Endothelial cell of umbilical vein (primary cell): ENCODE results near the gene PACS1. TPM values are rescaled to one million over a fixed set of nuclear protein-coding genes. Genes with fewer than 3 reads are reported as not detected.

Experiments
- BruUV-seq: library from RNA; stranded (reverse); fragments of 400-500 nt; replicated peaks from 2 replicates; lab custom pipeline; 2021; lab: Mats Ljungman, UMichigan
- CTCF ChIA-PET: fragments of 300-600, 350-600 bp; sonication (Branson Sonifier 250); formaldehyde crosslinking; loops from one replicate; lab custom pipeline; 2021; ENCODE audit warnings: antibody characterized with exemption, inconsistent platforms; lab: Charles Lee
- POLR2A ChIA-PET: fragments of 300-600, 350-600 bp; sonication (Branson Sonifier 250); formaldehyde crosslinking; loops from one replicate; lab custom pipeline; 2021; ENCODE audit warnings: antibody characterized with exemption, inconsistent platforms; lab: Charles Lee
- DNase-seq: peaks from one replicate; pipeline ENCODE4 v3.0.0-alpha.2; 2011; ENCODE audit warnings: low read depth, low spot score
- FAIRE-seq: peaks from 2 replicates; lab custom pipeline; 2011; peaks lifted over from hg19 to GRCh38; lab: Jason Lieb, UNC
- H2AFZ ChIP-seq: 2 replicates; pipeline ENCODE4 v1.6.0; 2012; ENCODE audit warnings: low read depth, low read length, control low read depth, inconsistent platforms
- H3K27ac ChIP-seq: 2 replicates; pipeline ENCODE4 v1.5.1; 2011; ENCODE audit warnings: low read depth, mild to moderate bottlenecking, control low read depth, low read length, moderate library complexity; ENCODE audit not compliant: insufficient read depth
- H3K27me3 ChIP-seq, 2 experiments: 2 replicates each; pipeline versions ENCODE4 v1.6.0 to v1.6.1; 2011; ENCODE audit warnings: low read length in 2 of 2, mixed read lengths in 1 of 2; ENCODE audit not compliant: control insufficient read depth in 2 of 2, insufficient read depth in 2 of 2
- H3K36me3 ChIP-seq, 2 experiments: 2 replicates in 1 of 2; 3 replicates in 1 of 2; pipeline ENCODE4 v1.5.1; 2011; ENCODE audit warnings: low read length in 2 of 2, mild to moderate bottlenecking in 1 of 2, moderate library complexity in 1 of 2; ENCODE audit not compliant: control insufficient read depth in 2 of 2, insufficient read depth in 2 of 2; ENCODE audit errors: extremely low read depth in 1 of 2
- H3K4me1 ChIP-seq: 3 replicates; pipeline ENCODE4 v1.5.1; 2011; ENCODE audit warnings: mild to moderate bottlenecking, low read length; ENCODE audit not compliant: control insufficient read depth, insufficient read depth; ENCODE audit errors: extremely low read depth
- H3K4me2 ChIP-seq: 2 replicates; pipeline ENCODE4 v1.6.1; 2011; ENCODE audit warnings: low read length, control low read depth, mixed read lengths; ENCODE audit not compliant: insufficient read depth
- H3K4me3 ChIP-seq, 3 experiments: fragments of 200-600 bp in 1 of 3; sonication (generic), shearing (Covaris generic) in 1 of 3; replicated peaks in 1 of 3; 2 replicates each; pipeline ENCODE4 v1.5.1; 2011 to 2016; ENCODE audit warnings: control low read depth in 3 of 3, low read length in 3 of 3, mild to moderate bottlenecking in 2 of 3, inconsistent platforms in 1 of 3, low read depth in 1 of 3, moderate library complexity in 1 of 3; ENCODE audit not compliant: insufficient read depth in 1 of 3
- H3K79me2 ChIP-seq: 2 replicates; pipeline ENCODE4 v1.6.0; 2012; ENCODE audit warnings: low read length, inconsistent platforms; ENCODE audit not compliant: control insufficient read depth, insufficient read depth
- H3K9ac ChIP-seq: replicated peaks from 2 replicates; pipeline ENCODE3; 2011; ENCODE audit warnings: low read length, control low read depth; ENCODE audit not compliant: insufficient read depth; ENCODE audit errors: extremely low read depth
- H3K9me1 ChIP-seq: replicated peaks from 3 replicates; pipeline ENCODE4 v1.6.0; 2011; ENCODE audit warnings: mild to moderate bottlenecking, low read length; ENCODE audit not compliant: control insufficient read depth, insufficient read depth; ENCODE audit errors: extremely low read depth
- H3K9me3 ChIP-seq: replicated peaks from 2 replicates; pipeline ENCODE4 v1.5.1; 2012; ENCODE audit warnings: low read length, inconsistent platforms; ENCODE audit not compliant: control insufficient read depth, insufficient read depth
- H4K20me1 ChIP-seq: replicated peaks from 2 replicates; pipeline ENCODE3; 2011; ENCODE audit warnings: mild to moderate bottlenecking, low read length; ENCODE audit not compliant: control insufficient read depth, insufficient read depth; ENCODE audit errors: extremely low read depth
- CTCF ChIP-seq, 2 donors: IDR thresholded peaks; 1 replicate in 1 of 2; 2 replicates in 1 of 2; pipeline ENCODE4 v1.5.1; 2011; ENCODE audit warnings: low read length in 2 of 2, mild to moderate bottlenecking in 2 of 2, moderate library complexity in 2 of 2, control low read depth in 1 of 2, inconsistent platforms in 1 of 2, low read depth in 1 of 2; ENCODE audit not compliant: insufficient read depth in 1 of 2; ENCODE audit errors: extremely low read depth in 1 of 2
- EZH2 ChIP-seq: IDR thresholded peaks from 2 replicates; pipeline ENCODE4 v1.6.1; 2012; ENCODE audit warnings: borderline replicate concordance, low read depth, mild to moderate bottlenecking, moderate library complexity, low read length, inconsistent platforms; ENCODE audit not compliant: severe bottlenecking
- FOS ChIP-seq: IDR thresholded peaks from 2 replicates; pipeline ENCODE4 v1.6.1; 2011; ENCODE audit warnings: mild to moderate bottlenecking, low read length, moderate library complexity, borderline replicate concordance; ENCODE audit not compliant: insufficient read depth
- GATA2 ChIP-seq: IDR thresholded peaks from 2 replicates; pipeline ENCODE4 v1.7.0; 2011; ENCODE audit warnings: low read depth, mild to moderate bottlenecking, moderate library complexity, mixed read lengths, low read length; ENCODE audit not compliant: insufficient read length, insufficient read depth
- JUN ChIP-seq: IDR thresholded peaks from 2 replicates; pipeline ENCODE4 v1.6.1; 2011; ENCODE audit warnings: borderline replicate concordance, low read depth; ENCODE audit not compliant: insufficient read length, insufficient read depth
- MAX ChIP-seq: IDR thresholded peaks from 2 replicates; pipeline ENCODE4 v1.6.1; 2011; ENCODE audit not compliant: insufficient read depth, insufficient read length
- MYC ChIP-seq: IDR thresholded peaks from one replicate; pipeline ENCODE4 v1.6.1; 2011; ENCODE audit warnings: mild to moderate bottlenecking, low read depth, low read length
- POLR2A ChIP-seq: IDR thresholded peaks from 2 replicates; pipeline ENCODE4 v1.6.1; 2012; ENCODE audit warnings: low read depth, mild to moderate bottlenecking, control low read depth, low read length
- POLR2AphosphoS5 ChIP-seq: IDR thresholded peaks from 2 replicates; pipeline ENCODE4 v1.6.1; 2012; ENCODE audit warnings: low read depth, mild to moderate bottlenecking, control low read depth, low read length, moderate library complexity; ENCODE audit not compliant: insufficient read depth
- dilution Hi-C: fragments of 300-500 bp; cut with MboI; formaldehyde crosslinking; loops from one replicate; pipeline ENCODE4 v1.15.0; 2019; ENCODE audit warnings: low sequenced_read_pairs; ENCODE audit not compliant: extremely low pct_ligation_motif_present
- intact Hi-C: fragments of 100-400 bp; cut with micrococcal nuclease; formaldehyde crosslinking; loops from one replicate; pipeline ENCODE4 v1.10.0; 2022
- polyA plus RNA-seq, 4 experiments: library from polyadenylated mRNA; depleted of rRNA in 3 of 4; stranded (reverse) in 3 of 4; unstranded in 1 of 4; fragments of >200 nt; gene quantifications; 2 replicates each; pipeline versions ENCODE4 v1.2.1 to v1.2.3, GENCODE V29; 2011 to 2012; ENCODE audit warnings: missing spikeins in 1 of 4
- total RNA-seq: library from RNA; stranded (reverse); gene quantifications from 2 replicates; pipeline ENCODE4 v1.2.3, GENCODE V29; 2021

PACS1 gene
- total and polyA plus RNA-seq, 2 donors (not counting 3 experiments of a cell fraction or from before 2014, with no cell fraction given): 26.4 to 64.4 TPM

DNA sequence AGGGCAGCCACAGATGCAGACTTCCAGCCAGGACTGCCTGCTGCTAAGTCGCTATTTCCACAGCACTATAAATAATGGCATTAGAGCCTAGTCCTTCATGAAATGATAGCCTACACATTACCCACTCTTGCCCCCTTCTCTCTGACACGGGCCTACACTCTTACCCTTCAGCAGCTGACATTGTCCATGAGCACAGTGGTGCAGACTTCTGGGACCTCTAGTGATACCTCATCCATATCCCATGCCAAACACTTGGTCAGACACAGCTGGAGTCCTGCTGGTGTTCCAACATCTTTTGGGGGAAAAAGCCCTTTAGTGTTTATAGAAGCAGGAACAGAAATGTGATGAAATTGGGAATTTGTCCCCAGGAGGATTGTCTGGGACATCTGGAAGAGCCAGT, 155.0 kb downstream of the PACS1 start:
- Histone ChIP-seq H2AFZ (no peak overlapping the region), H4K20me1 (no peaks in the 10 kb centered on the region), H3K36me3 (peaks cover 4 to 16% of the 10 kb centered on the region in 2 experiments), H3K9me3 (no peaks in the 10 kb centered on the region), H3K4me3 (no peak overlapping the region), H3K27ac (no peak overlapping the region), H3K79me2 (no peaks in the 10 kb centered on the region), H3K9ac (no peak overlapping the region), H3K4me2 (no peak overlapping the region), H3K27me3 (no peaks in the 10 kb centered on the region), H3K9me1 (no peaks in the 10 kb centered on the region), H3K4me1 (no peaks in the 10 kb centered on the region)
- FAIRE-seq (no peak), DNase-seq (no peak)
- dilution Hi-C loops (no loop called here), intact Hi-C loops (no loop called here)
- TF ChIP-seq JUN: no peak
- no peak for TF ChIP-seq POLR2AphosphoS5
- TF ChIP-seq MYC: no peak
- TF ChIP-seq GATA2: no peak
- TF ChIP-seq CTCF (IDR thresholded peaks at IDR 0.05; ENCODE audit: extremely low read depth in 1 of 2, insufficient read depth in 1 of 2, low read depth in 1 of 2, low read length in 2 of 2): no peak
- TF ChIP-seq POLR2A: no peak
- TF ChIP-seq EZH2: no peak
- TF ChIP-seq MAX: no peak
- TF ChIP-seq FOS: no peak
- ChIA-PET POLR2A (no interaction called here), CTCF (interaction anchor here (0.7 kb wide), 1 partner anchor 173 kb away, joined by 3 read pairs; the partner anchor contains the start of gene SF3B2)
- no TSS peak for BruUV-seq
